Caco-2 (cell line): ENCODE measurements around the gene STARD3NL. TPM values are rescaled to one million over a fixed set of nuclear protein-coding genes. Genes with fewer than 3 reads are reported as not detected.

ENCODE experiments used
- BruUV-seq: library from RNA; stranded (reverse); fragments of 400-500 nt; replicated peaks from 2 replicates; lab custom pipeline; 2021; lab: Mats Ljungman, UMichigan
- CTCF ChIA-PET: fragments of 300-600 bp; sonication (Branson Sonifier 250); formaldehyde crosslinking; loops from one replicate; lab custom pipeline; 2022; ENCODE audit warnings: antibody characterized with exemption; lab: Charles Lee
- POLR2A ChIA-PET: fragments of 300-600 bp; sonication (Branson Sonifier 250); formaldehyde crosslinking; loops from one replicate; lab custom pipeline; 2022; ENCODE audit warnings: antibody characterized with exemption; lab: Charles Lee
- DNase-seq, 2 experiments: peaks; one replicate each; pipeline versions ENCODE4 v3.0.0 to v3.0.0-alpha.2; 2020 to 2022
- H3K27me3 ChIP-seq: replicated peaks from 2 replicates; pipeline ENCODE4 v1.6.0; 2011; ENCODE audit warnings: low read length; ENCODE audit not compliant: control insufficient read depth, insufficient read depth
- H3K36me3 ChIP-seq: 2 replicates; pipeline ENCODE4 v1.5.1; 2011; ENCODE audit warnings: low read length; ENCODE audit not compliant: control insufficient read depth, insufficient read depth
- H3K4me1 ChIP-seq: fragments of 250-450 bp; sonication (Bioruptor Pico); 2 replicates; pipeline ENCODE4 v1.5.1; 2020; ENCODE audit warnings: mild to moderate bottlenecking
- H3K4me3 ChIP-seq: 2 replicates; pipeline ENCODE4 v1.5.1; 2011; ENCODE audit warnings: low read depth, mild to moderate bottlenecking, control low read depth, low read length
- H3K9me3 ChIP-seq: fragments of 250-450 bp; sonication (Bioruptor Pico); 2 replicates; pipeline ENCODE4 v1.5.1; 2020; ENCODE audit warnings: mild to moderate bottlenecking, moderate library complexity
- H3K27ac Mint-ChIP-seq: one replicate; pipeline ENCODE4 v1.8.0; 2022; ENCODE audit warnings: mixed read lengths; ENCODE audit not compliant: unreplicated experiment
- H3K27me3 Mint-ChIP-seq: one replicate; pipeline ENCODE4 v1.8.0; 2022; ENCODE audit warnings: mixed read lengths; ENCODE audit not compliant: insufficient read depth, unreplicated experiment
- H3K36me3 Mint-ChIP-seq: one replicate; pipeline ENCODE4 v1.8.0; 2022; ENCODE audit warnings: mild to moderate bottlenecking, mixed read lengths; ENCODE audit not compliant: insufficient read depth, unreplicated experiment
- H3K4me1 Mint-ChIP-seq: one replicate; pipeline ENCODE4 v1.8.0; 2022; ENCODE audit warnings: low read depth, mixed read lengths; ENCODE audit not compliant: unreplicated experiment
- H3K4me3 Mint-ChIP-seq: one replicate; pipeline ENCODE4 v1.8.0; 2022; ENCODE audit warnings: mild to moderate bottlenecking, moderate library complexity, mixed read lengths; ENCODE audit not compliant: unreplicated experiment
- H3K9me3 Mint-ChIP-seq: one replicate; pipeline ENCODE4 v1.8.0; 2022; ENCODE audit warnings: mixed read lengths; ENCODE audit not compliant: unreplicated experiment
- CTCF ChIP-seq, 2 experiments: fragments of 200-600 bp in 1 of 2; IDR thresholded peaks; 1 replicate in 1 of 2; 2 replicates in 1 of 2; pipeline versions ENCODE4 v1.5.1 to v1.8.0; 2011 to 2022; ENCODE audit warnings: antibody characterized with exemption in 1 of 2, control low read depth in 1 of 2, inconsistent platforms in 1 of 2, low read depth in 1 of 2, low read length in 1 of 2, mild to moderate bottlenecking in 1 of 2, moderate library complexity in 1 of 2; ENCODE audit not compliant: insufficient read depth in 1 of 2, severe bottlenecking in 1 of 2, unreplicated experiment in 1 of 2
- intact Hi-C: fragments of 100-400 bp; cut with micrococcal nuclease; formaldehyde crosslinking; loops from one replicate; pipeline ENCODE4 v1.10.0; 2022; ENCODE audit not compliant: unreplicated experiment
- total RNA-seq: library from RNA; stranded (reverse); gene quantifications from 2 replicates; pipeline ENCODE4 v1.2.3, GENCODE V29; 2022

The STARD3NL gene
- total RNA-seq, 1 experiment from 2014 or later: 32.6 TPM

GRCh38 chr7:38217672-38218071, 39.6 kb downstream of the STARD3NL start:
- H3K4me1 ChIP-seq: no peaks in the 10 kb centered on the region
- no peak for DNase-seq
- H3K27ac Mint-ChIP-seq: no peak overlapping the region
- TF ChIP-seq CTCF (IDR thresholded peaks at IDR 0.05; ENCODE audit: insufficient read depth in 1 of 2, low read depth in 1 of 2, low read length in 1 of 2, severe bottlenecking in 1 of 2, unreplicated experiment in 1 of 2): no peak
- no TSS peak for BruUV-seq
- intact Hi-C loops: no loop called here
- H3K36me3 Mint-ChIP-seq: peaks cover 7% of the 10 kb centered on the region
- H3K36me3 ChIP-seq: no peaks in the 10 kb centered on the region; the same call in 1 of the 2 replicates
- H3K9me3 Mint-ChIP-seq: no peaks in the 10 kb centered on the region
- no peak overlapping the region for H3K4me3 Mint-ChIP-seq
- no peaks in the 10 kb centered on the region for H3K27me3 Mint-ChIP-seq
- H3K27me3 ChIP-seq: no peaks in the 10 kb centered on the region
- no peaks in the 10 kb centered on the region for H3K4me1 Mint-ChIP-seq
- H3K9me3 ChIP-seq: no peaks in the 10 kb centered on the region
- ChIA-PET CTCF (interaction anchor here (0.6 to 1.5 kb wide), 2 partner anchors 9 to 118 kb away, joined by 3 read pairs; no protein-coding TSS in a partner anchor), POLR2A (no interaction called here)
- no peak overlapping the region for H3K4me3 ChIP-seq

GRCh38 chr7:38220452-38220851, 42.4 kb downstream of the STARD3NL start:
- ChIA-PET CTCF (interaction anchor here (0.6 kb wide), 1 partner anchor 52 kb away, joined by 3 read pairs; no protein-coding TSS in a partner anchor), POLR2A (no interaction called here)
- Histone ChIP-seq H3K4me3 (no peak overlapping the region), H3K27me3 (no peaks in the 10 kb centered on the region), H3K36me3 (no peaks in the 10 kb centered on the region; the same call in 1 of the 2 replicates), H3K4me1 (no peaks in the 10 kb centered on the region), H3K9me3 (no peaks in the 10 kb centered on the region)
- intact Hi-C loops: loop anchor here (5.0 kb wide), 2 partner anchors 303 to 318 kb away; partner anchors contain the start of gene SFRP4
- H3K27ac Mint-ChIP-seq: no peak overlapping the region
- no peaks in the 10 kb centered on the region for H3K4me1 Mint-ChIP-seq
- H3K4me3 Mint-ChIP-seq: no peak overlapping the region
- no peaks in the 10 kb centered on the region for H3K27me3 Mint-ChIP-seq
- H3K36me3 Mint-ChIP-seq: peaks cover 7% of the 10 kb centered on the region
- no peak for TF ChIP-seq CTCF (IDR thresholded peaks at IDR 0.05; ENCODE audit: insufficient read depth in 1 of 2, low read depth in 1 of 2, low read length in 1 of 2, severe bottlenecking in 1 of 2, unreplicated experiment in 1 of 2)
- H3K9me3 Mint-ChIP-seq: no peaks in the 10 kb centered on the region
- no peak for DNase-seq
- BruUV-seq: no TSS peak

GRCh38 chr7:38222481-38223096, 44.5 kb downstream of the STARD3NL start:
- DNase-seq: peak in 1 of 2 experiments; percentile 61
- Mint-ChIP-seq H3K27ac (no peak overlapping the region), H3K36me3 (peaks cover 17% of the 10 kb centered on the region), H3K27me3 (no peaks in the 10 kb centered on the region), H3K9me3 (no peaks in the 10 kb centered on the region), H3K4me3 (no peak overlapping the region), H3K4me1 (no peaks in the 10 kb centered on the region)
- Histone ChIP-seq H3K4me3 (no peak overlapping the region), H3K27me3 (no peaks in the 10 kb centered on the region), H3K9me3 (no peaks in the 10 kb centered on the region), H3K36me3 (no peaks in the 10 kb centered on the region; the same call in 1 of the 2 replicates), H3K4me1 (no peaks in the 10 kb centered on the region)
- intact Hi-C loops: loop anchor here (1.0 to 5.0 kb wide), 5 partner anchors 44 to 320 kb away; partner anchors contain the start of genes SFRP4 and STARD3NL
- TF ChIP-seq CTCF (IDR thresholded peaks at IDR 0.05; ENCODE audit: insufficient read depth in 1 of 2, low read depth in 1 of 2, low read length in 1 of 2, severe bottlenecking in 1 of 2, unreplicated experiment in 1 of 2): peak; percentile 85 to 87
- ChIA-PET POLR2A (no interaction called here), CTCF (interaction anchor here (0.6 to 1.0 kb wide), 4 partner anchors 96 to 145 kb away, joined by 3 to 4 read pairs (median 3); no protein-coding TSS in a partner anchor)
- BruUV-seq: no TSS peak
